ENCODE measurements around the gene TSACC.

DNA sequence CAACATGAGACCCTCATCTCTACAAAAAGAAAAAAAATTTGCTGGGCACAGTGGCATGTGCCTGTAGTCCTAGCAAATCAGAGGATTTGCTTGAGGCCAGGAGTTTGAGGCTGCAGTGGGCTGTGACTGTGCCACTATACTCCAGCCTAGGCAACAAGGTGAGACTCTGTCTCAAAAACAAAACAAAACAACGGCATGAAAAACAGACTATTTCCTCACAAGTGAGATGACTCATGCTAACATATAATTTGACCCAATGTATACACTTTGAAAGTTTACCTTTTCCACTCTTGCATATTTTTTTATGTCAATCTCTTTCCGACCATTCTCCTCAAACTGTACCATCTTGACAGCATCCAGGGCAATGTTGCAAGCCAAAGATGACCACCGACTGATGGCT is 17.8 kb upstream of the TSACC start:
- TF ChIP-seq, protein P1, sequence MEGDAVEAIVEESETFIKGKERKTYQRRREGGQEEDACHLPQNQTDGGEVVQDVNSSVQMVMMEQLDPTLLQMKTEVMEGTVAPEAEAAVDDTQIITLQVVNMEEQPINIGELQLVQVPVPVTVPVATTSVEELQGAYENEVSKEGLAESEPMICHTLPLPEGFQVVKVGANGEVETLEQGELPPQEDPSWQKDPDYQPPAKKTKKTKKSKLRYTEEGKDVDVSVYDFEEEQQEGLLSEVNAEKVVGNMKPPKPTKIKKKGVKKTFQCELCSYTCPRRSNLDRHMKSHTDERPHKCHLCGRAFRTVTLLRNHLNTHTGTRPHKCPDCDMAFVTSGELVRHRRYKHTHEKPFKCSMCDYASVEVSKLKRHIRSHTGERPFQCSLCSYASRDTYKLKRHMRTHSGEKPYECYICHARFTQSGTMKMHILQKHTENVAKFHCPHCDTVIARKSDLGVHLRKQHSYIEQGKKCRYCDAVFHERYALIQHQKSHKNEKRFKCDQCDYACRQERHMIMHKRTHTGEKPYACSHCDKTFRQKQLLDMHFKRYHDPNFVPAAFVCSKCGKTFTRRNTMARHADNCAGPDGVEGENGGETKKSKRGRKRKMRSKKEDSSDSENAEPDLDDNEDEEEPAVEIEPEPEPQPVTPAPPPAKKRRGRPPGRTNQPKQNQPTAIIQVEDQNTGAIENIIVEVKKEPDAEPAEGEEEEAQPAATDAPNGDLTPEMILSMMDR (IDR thresholded peaks at IDR 0.05), result no peak
- TF ChIP-seq POLR2A (IDR thresholded peaks at IDR 0.05), result no peak

Measured in lower leg skin (tissue), 3 donors.